Astrocyte of the hippocampus (primary cell): Measurements from ENCODE around the gene GPR12.
"Not testable (repeated sequence)": the region's sequence is repeated elsewhere in the genome, so short reads cannot be mapped to it uniquely, and the experiment has no call there.

Source experiments
- DNase-seq: peaks from one replicate; pipeline ENCODE4 v3.0.0; 2011; ENCODE audit warnings: low read depth, low spot score

The GPR12 gene

DNA sequence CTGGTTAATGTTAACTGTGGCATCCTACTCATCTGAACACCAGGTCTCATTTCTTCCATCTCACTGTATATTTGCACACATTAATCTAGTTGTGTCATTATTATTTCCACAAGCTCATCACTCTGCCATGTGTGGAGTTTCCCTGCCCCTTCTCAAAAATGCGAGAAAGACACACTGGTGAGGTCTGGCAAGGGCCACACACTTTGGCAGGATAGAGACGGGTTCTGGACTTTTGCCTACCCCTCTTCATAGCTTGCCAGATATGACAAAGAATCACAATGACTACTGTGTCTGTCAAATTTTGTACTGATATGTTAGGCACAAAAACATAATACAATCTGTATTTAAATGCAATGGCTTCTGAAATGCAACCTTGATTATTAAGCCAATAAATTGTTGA, 12.9 kb downstream of the GPR12 start:
- no peak for DNase-seq

DNA sequence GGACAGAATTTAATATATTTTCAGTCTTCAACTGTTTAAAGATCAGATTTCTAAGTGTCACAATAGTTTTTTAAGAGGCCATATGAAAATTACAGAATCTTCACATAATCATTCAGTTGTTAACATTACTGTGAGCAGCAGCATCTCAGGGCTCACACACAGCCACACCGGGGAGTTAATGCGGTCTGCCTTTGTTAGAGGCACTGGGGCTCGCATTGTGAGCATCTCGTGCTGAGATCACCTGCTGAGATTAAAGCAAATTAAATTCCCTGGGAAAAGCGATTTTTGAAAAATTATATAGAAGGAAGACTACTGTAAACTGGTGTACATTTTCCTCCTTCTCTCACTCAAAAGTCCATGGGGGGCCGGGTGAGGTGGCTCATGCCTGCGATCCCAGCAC, 16.6 kb downstream of the GPR12 start:
- no peak for DNase-seq

DNA sequence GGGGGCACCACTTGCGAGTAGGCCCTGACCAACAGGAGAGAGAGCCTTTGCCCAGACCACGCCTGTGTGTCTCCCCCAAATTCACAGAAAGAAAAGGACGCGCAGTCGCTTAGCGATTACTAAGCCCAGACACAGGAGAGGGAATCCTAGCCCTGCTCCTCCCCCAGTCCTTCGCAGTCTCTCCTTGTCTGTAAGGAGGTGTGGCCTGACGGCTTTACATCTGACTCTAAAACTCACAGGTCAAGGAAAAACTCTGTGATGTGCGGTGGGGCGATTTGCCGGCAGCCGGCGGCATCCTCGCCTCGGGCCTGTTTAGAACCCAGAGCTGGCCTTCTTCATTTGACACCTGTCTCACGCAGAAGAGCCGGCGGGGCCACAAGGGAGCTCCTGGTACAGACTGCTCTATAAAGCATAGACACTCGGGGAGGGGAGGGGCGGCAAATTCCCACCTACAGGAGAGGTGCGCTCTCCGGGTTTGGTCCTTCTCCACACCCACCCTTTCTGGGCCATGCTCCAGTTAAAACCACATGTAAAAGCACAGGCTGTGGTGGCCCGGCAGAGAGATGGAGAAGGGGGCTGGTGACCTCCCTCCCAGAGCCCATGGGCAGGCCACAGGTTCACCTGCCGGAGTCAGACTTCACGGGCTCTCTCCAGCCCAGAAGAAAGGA, 17.8 kb downstream of the GPR12 start:
- DNase-seq: no peak

DNA sequence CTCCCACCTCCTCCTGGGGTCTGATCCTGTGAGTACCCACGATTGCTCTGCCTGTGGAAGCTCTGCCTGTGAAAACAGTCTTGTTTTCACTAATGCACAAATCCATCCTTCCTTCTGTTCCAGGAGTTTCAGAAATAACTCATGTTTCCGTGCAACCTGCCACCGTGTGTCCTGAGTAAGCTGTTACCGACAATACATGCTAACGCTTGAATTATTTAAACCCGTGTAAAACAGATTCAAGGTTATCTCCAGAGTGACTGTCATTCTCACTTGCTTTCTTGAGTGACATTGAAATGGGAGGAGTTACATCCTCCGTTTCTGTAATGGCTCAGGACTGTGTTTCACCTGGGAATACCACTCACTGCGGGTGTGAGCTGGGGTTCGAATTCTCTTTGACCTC, 24.9 kb downstream of the GPR12 start:
- DNase-seq: no peak

DNA sequence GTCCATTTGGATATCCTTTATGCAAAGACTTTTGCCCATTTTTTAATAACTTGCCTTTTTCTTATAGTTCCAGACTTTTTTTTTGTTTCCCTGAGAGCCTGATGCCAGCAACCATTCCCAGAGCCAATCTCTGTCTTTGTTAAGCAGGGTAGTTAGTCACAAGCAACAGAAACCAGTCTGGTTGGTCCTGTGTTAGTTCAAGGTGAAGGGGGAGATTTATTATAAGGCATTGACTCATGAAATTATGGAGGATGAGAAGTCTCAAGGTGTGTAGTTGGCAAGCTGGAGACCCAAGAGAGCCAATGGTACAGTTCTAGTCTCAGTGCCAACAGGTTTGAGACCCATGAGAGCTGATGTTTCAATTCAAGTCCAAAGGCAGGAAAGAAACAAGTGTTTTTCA, 33.0 kb downstream of the GPR12 start:
- no peak for DNase-seq

DNA sequence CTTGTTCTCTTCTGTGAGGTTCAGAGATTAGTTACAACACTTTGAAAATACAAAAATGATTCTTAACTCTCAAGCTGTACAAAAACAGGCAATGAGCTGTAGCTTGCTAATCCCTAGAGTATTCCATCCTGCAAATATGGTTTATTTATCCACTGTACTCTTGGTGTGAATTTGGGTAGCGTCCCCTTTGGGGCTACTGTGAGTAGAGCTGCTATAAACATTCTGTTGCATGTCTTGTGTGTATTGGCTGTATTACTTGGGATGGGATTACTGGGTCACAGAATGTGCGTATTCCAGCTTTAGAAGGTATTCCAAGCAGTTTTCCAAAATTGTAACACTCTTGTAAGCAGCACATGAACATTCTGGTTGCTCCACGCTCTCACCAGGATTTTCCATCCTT, 33.5 kb downstream of the GPR12 start:
- no peak for DNase-seq

- DNase-seq: no peak
Measured at GRCh38 chr13:26726684-26727083, 33.9 kb downstream of the GPR12 start.

DNA sequence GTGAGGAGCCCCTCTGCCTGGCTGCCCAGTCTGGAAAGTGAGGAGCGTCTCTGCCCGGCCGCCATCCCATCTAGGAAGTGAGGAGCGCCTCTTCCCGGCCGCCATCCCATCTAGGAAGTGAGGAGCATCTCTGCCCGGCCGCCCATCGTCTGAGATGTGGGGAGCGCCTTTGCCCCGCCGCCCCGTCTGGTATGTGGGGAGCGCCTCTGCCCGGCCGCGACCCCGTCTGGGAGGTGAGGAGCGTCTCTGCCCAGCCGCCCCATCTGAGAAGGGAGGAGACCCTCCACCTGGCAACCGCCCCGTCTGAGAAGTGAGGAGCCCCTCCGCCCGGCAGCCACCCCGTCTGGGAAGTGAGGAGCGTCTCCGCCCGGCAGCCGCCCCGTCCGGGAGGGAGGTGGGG, 37.0 kb downstream of the GPR12 start:
- not testable (repeated sequence) for DNase-seq

GRCh38 chr13:26722321-26722720, 38.3 kb downstream of the GPR12 start:
- DNase-seq: no peak

DNA sequence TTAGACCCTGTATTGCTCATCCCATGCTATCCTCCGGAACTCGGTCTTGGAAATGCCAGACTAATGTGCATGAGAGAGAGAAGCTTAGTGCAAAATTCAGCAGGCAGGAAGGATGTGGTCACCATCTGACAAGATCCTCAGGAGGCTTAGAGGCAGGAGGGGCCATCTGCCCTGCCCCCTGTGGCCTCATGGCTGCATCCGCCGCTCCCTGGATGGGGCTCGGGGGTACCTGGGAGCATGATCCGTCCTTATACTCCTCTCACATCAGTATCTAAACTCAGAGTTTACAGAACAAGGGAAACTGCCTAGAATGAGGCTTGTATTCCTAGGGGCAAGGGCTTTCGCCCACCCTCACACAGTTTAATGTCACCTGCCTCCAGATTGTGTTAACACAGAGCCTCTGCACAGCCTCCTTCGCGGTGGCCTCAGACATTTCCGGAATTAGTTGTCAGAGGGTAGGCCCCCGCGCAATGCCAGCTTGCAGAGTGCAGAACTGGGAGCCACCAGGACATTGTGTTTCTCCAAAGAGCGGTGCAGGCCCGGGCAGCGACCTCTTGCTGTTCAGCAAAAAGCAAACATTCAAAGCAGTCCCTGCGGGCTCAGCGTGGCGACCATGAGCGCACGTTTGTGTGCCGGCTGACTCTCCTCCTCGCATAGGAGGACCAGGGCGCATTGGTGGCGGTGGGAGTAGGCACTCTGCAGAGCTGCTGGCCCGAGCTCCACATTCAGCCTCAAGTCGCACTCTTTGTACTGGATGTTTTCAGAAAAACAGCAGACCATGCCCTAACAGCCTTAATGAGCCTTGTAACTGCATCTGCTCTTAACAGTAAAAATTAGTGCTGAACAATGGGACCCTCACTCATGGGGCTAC, 39.1 kb downstream of the GPR12 start:
- DNase-seq: peak; percentile 18

GRCh38 chr13:26719356-26719945, 41.1 kb downstream of the GPR12 start:
- no peak for DNase-seq

DNA sequence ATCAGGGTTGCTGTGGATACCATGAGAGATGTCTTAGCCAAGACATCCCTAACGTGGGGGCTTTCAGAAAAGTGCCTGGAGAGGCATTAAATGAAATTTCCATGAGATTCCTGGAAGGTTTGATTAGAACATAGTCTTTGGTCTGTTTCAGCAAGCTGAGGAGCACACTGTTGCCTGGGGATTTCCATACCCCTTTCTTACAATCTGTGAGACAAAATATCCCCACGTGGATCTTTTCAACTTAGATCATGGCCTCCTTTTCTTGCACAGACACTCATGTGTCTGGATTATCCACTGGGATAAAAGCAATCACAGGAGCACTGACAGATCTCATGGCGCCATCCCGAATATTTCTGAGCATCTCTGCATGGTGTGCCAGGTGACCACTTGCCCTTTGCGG, 41.7 kb downstream of the GPR12 start:
- DNase-seq: no peak

DNA sequence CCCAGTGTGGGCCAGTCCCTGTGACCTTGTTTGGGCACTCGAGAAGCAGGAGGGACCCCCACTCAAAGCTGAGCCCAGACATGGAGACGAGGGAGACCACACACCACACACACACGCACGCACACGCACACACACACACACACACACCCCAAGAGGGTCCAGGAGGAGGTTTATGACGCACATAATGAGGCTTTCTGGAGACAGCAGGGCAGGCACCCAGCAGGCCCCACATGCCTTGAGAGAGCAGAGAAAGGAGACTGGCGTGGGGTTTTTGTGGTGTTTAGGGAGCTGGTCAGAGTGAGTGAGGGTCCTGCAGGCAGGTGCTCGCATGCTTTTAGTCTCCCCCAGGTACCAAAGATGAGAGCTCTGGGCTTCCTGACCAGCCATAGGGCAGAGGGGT, 42.4 kb downstream of the GPR12 start:
- no peak for DNase-seq

- DNase-seq: no peak
Measured at GRCh38 chr13:26716984-26717383, 43.6 kb downstream of the GPR12 start.

DNA sequence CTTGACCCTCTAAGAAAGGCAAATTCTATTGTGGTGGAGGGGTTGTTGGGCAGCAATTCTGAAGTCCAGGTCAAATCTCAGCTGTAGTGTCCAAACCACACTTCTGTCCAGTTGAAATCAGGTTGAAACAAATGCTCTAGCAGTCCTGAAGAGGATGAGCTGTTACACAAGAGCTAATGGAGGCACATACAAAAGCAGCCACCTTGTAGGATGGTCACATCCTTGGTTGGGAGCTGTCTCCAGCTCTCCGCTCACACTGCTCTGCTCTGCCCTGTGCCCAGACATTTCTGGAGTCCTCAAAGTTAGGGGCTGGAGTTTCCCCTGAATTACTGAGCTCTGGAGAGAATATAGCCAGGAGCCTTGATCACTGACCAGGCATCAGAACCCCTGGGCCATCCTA, 47.2 kb downstream of the GPR12 start:
- no peak for DNase-seq

- DNase-seq: no peak
Measured at GRCh38 chr13:26711211-26711610, 49.4 kb downstream of the GPR12 start.

- no peak for DNase-seq
Measured at GRCh38 chr13:26710166-26710565, 50.4 kb downstream of the GPR12 start.

DNA sequence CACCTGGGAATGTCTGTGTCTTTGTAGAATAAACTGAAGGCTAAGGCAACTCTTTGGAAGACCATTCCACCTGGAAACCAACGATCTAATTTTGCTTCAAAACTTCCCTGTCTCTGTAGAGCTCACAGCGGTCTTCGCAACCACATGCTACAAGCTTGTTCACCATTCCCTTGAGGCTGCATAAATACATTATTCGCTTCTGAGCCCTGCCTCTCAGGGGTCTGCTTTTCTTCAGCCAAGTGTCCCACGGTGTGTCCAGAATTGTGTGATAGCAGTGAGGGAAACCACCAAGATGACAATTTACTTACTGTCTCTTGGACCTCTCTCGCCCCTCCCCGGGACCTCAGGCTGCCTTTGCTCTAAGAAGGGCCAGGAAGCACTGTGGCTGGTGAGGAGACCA, 51.1 kb downstream of the GPR12 start:
- no peak for DNase-seq

DNA sequence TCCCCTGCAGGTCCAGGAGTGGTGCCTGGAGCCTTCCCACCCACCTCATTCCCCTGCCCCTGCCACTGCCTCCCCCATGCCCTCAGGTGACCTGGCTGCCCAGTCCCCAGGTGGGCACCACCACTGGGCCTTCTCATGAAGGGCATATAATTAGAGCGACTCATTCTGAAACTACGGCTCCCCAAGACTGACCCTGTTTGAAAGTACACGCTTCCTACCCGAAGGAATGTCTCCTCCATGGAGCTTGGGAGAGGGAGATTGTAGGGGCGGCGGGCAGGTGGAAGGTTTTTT, 52.6 kb downstream of the GPR12 start:
- DNase-seq: no peak

GRCh38 chr13:26707122-26708006, 53.2 kb downstream of the GPR12 start:
- peak; percentile 67 for DNase-seq

- no peak for DNase-seq
Measured at GRCh38 chr13:26706381-26706780, 54.2 kb downstream of the GPR12 start.

DNA sequence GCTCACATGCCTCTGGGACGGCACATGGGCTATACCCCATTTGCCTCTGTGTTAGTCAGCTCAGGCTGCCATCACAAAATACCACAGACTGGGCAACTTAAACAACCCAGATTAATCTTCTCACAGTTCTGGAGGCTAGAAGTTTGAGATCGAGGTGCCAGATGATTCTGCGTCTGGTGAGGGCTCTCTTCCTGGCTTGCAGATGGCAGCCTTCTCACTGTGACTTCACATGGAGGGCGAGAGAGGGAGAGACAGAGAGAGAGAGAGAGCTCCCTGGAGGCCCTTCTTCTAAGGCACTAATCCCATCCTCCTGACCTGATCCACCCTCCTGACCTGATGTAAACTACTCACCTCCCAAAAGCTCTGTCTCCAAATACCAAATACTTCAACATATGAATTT, 55.0 kb downstream of the GPR12 start:
- DNase-seq: no peak
